Measurements from ENCODE around the gene DOCK3.
A peak's percentile ranks its signal among the peaks of the same experiment; 100 is the strongest.
"Not testable (repeated sequence)": the region's sequence is repeated elsewhere in the genome, so short reads cannot be mapped to it uniquely, and the experiment has no call there.

DOCK3 gene

GRCh38 chr3:50883755-50884154, 209.0 kb downstream of the DOCK3 start:
- DNase-seq (ENCODE audit: low spot score), result no peak

- DNase-seq (ENCODE audit: low spot score), result no peak
These were observed 210.5 kb downstream of the DOCK3 start for GRCh38 chr3:50885070-50885850.

GRCh38 chr3:50890688-50891344, 216.1 kb downstream of the DOCK3 start:
- DNase-seq (ENCODE audit: low spot score), result no peak

- not testable (repeated sequence) for DNase-seq (ENCODE audit: low spot score)
These were observed 226.4 kb downstream of the DOCK3 start for GRCh38 chr3:50901097-50901496.

GRCh38 chr3:50912746-50913145, 238.0 kb downstream of the DOCK3 start:
- no peak for DNase-seq (ENCODE audit: low spot score)

GRCh38 chr3:50913260-50913659, 238.5 kb downstream of the DOCK3 start:
- DNase-seq (ENCODE audit: low spot score), result no peak

- not testable (repeated sequence) for DNase-seq (ENCODE audit: low spot score)
These were observed 247.3 kb downstream of the DOCK3 start for GRCh38 chr3:50922071-50922470.

- DNase-seq (ENCODE audit: low spot score), result no peak
These were observed 249.2 kb downstream of the DOCK3 start for GRCh38 chr3:50923955-50924354.

GRCh38 chr3:50924638-50925037, 249.9 kb downstream of the DOCK3 start:
- no peak for DNase-seq (ENCODE audit: low spot score)

- no peak for DNase-seq (ENCODE audit: low spot score)
These were observed 252.1 kb downstream of the DOCK3 start for GRCh38 chr3:50926868-50927267.

- no peak for DNase-seq (ENCODE audit: low spot score)
These were observed 255.9 kb downstream of the DOCK3 start for GRCh38 chr3:50930371-50931208.

- DNase-seq (ENCODE audit: low spot score), result not testable (repeated sequence)
These were observed 258.2 kb downstream of the DOCK3 start for GRCh38 chr3:50932918-50933317.

- DNase-seq (ENCODE audit: low spot score), result no peak
These were observed 261.7 kb downstream of the DOCK3 start for GRCh38 chr3:50936389-50936788.

GRCh38 chr3:50947419-50947818, 272.7 kb downstream of the DOCK3 start:
- DNase-seq (ENCODE audit: low spot score), result no peak

- no peak for DNase-seq (ENCODE audit: low spot score)
These were observed 275.9 kb downstream of the DOCK3 start for GRCh38 chr3:50950591-50950990.

GRCh38 chr3:50953825-50954414, 279.2 kb downstream of the DOCK3 start:
- no peak for DNase-seq (ENCODE audit: low spot score)

GRCh38 chr3:50961386-50961785, 286.7 kb downstream of the DOCK3 start:
- DNase-seq (ENCODE audit: low spot score), result no peak

GRCh38 chr3:50971487-50971924, 296.8 kb downstream of the DOCK3 start:
- DNase-seq (ENCODE audit: low spot score), result peak; percentile 48

- no peak for DNase-seq (ENCODE audit: low spot score)
These were observed 297.3 kb downstream of the DOCK3 start for GRCh38 chr3:50972029-50972428.

- not testable (repeated sequence) for DNase-seq (ENCODE audit: low spot score)
These were observed 303.9 kb downstream of the DOCK3 start for GRCh38 chr3:50978586-50978985.

- no peak for DNase-seq (ENCODE audit: low spot score)
These were observed 304.4 kb downstream of the DOCK3 start for GRCh38 chr3:50978991-50979667.
